Astrocyte of the cerebellum (primary cell): ENCODE results near the gene UBE2V1.
"Not testable (repeated sequence)": the region's sequence is repeated elsewhere in the genome, so short reads cannot be mapped to it uniquely, and the experiment has no call there.

Experiments used
- DNase-seq: peaks from one replicate; pipeline ENCODE4 v3.0.0-alpha.2; 2011; ENCODE audit warnings: low read depth
- H3K4me3 ChIP-seq: 2 replicates; pipeline ENCODE4 v1.5.1; 2011; ENCODE audit warnings: mild to moderate bottlenecking, low read depth, low read length, moderate library complexity
- in situ Hi-C: cut with HindIII; loops from 2 replicates; pipeline ENCODE4 v1.10.0; 2017; ENCODE audit warnings: low sequenced_read_pairs
- TF ChIP-seq, protein P1 (sequence below): IDR thresholded peaks from 2 replicates; pipeline ENCODE4 v1.5.1; 2012; ENCODE audit warnings: low read length, low read depth, moderate library complexity, mild to moderate bottlenecking; ENCODE audit errors: missing control alignments

The UBE2V1 gene

GRCh38 chr20:50112512-50113419 is at the start of gene UBE2V1:
Gene UBE2V1, minus strand, starts transcription at chr20:50113150. Its CDS starts 22 bp downstream, at chr20:50113128.
- TF ChIP-seq, protein P1, sequence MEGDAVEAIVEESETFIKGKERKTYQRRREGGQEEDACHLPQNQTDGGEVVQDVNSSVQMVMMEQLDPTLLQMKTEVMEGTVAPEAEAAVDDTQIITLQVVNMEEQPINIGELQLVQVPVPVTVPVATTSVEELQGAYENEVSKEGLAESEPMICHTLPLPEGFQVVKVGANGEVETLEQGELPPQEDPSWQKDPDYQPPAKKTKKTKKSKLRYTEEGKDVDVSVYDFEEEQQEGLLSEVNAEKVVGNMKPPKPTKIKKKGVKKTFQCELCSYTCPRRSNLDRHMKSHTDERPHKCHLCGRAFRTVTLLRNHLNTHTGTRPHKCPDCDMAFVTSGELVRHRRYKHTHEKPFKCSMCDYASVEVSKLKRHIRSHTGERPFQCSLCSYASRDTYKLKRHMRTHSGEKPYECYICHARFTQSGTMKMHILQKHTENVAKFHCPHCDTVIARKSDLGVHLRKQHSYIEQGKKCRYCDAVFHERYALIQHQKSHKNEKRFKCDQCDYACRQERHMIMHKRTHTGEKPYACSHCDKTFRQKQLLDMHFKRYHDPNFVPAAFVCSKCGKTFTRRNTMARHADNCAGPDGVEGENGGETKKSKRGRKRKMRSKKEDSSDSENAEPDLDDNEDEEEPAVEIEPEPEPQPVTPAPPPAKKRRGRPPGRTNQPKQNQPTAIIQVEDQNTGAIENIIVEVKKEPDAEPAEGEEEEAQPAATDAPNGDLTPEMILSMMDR: peak; percentile 44
- peak within 1 kb of the TSS; percentile 91 for H3K4me3 ChIP-seq
- DNase-seq: no peak
- in situ Hi-C loops: no loop called here

DNA sequence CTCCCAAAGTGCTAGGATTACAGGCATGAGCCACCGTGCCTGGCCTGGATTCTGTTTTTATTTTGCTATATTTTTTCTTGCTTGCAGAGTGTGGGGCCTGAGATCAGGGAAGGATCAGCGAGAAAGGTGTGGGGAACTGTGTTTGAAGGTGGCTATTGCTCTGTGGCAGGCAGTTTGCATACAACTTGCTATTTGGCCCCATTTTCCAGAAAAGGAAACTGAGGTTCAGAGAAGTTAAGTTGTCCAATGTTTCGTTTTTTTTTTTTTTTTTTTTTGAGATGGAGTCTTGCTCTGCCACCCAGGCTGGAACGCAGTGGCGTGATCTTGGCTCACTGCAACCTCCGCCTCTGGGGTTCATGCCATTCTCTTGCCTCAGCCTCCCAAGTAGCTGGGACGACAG is 48.5 kb upstream of the UBE2V1 start:
- in situ Hi-C loops, DNase-seq, H3K4me3 ChIP-seq: not testable (repeated sequence)

GRCh38 chr20:50153500-50154377 is 40.8 kb upstream of the UBE2V1 start, which contains the start of gene PEDS1:
Gene PEDS1, minus strand, starts transcription at chr20:50153723. Its CDS starts 86 bp downstream, at chr20:50153637.
- peak; percentile 73 for DNase-seq
- TF ChIP-seq, protein P1: no peak
- in situ Hi-C loops: no loop called here
- peak within 1 kb of the TSS; percentile 96 for H3K4me3 ChIP-seq

- peak overlapping the region; percentile 96 for H3K4me3 ChIP-seq
- no peak for DNase-seq
- TF ChIP-seq, protein P1: no peak
- in situ Hi-C loops: no loop called here
These were observed 40.2 kb upstream of the UBE2V1 start for GRCh38 chr20:50153153-50153499.

- TF ChIP-seq, protein P1: no peak
- in situ Hi-C loops: no loop called here
These were observed 39.6 kb upstream of the UBE2V1 start for GRCh38 chr20:50152394-50153152.

GRCh38 chr20:50151034-50151743 is 38.2 kb upstream of the UBE2V1 start:
- in situ Hi-C loops: no loop called here
- no peak overlapping the region for H3K4me3 ChIP-seq
- TF ChIP-seq, protein P1: no peak
- DNase-seq: no peak

More at GRCh38 chr20:50152394-50153152, 39.6 kb upstream of the UBE2V1 start:
- DNase-seq: no peak
- peak overlapping the region; percentile 96 for H3K4me3 ChIP-seq
